HG03280 (cell line): ENCODE results near the gene PTX4.
"Not testable (repeated sequence)": the region's sequence is repeated elsewhere in the genome, so short reads cannot be mapped to it uniquely, and the experiment has no call there.

Experiments
- ATAC-seq: cut with Tn5 transposase; IDR thresholded peaks from one replicate; pipeline ENCODE4 v1.9.1; 2021; ENCODE audit warnings: mild to moderate bottlenecking, moderate library complexity; ENCODE audit not compliant: unreplicated experiment

PTX4 gene

DNA sequence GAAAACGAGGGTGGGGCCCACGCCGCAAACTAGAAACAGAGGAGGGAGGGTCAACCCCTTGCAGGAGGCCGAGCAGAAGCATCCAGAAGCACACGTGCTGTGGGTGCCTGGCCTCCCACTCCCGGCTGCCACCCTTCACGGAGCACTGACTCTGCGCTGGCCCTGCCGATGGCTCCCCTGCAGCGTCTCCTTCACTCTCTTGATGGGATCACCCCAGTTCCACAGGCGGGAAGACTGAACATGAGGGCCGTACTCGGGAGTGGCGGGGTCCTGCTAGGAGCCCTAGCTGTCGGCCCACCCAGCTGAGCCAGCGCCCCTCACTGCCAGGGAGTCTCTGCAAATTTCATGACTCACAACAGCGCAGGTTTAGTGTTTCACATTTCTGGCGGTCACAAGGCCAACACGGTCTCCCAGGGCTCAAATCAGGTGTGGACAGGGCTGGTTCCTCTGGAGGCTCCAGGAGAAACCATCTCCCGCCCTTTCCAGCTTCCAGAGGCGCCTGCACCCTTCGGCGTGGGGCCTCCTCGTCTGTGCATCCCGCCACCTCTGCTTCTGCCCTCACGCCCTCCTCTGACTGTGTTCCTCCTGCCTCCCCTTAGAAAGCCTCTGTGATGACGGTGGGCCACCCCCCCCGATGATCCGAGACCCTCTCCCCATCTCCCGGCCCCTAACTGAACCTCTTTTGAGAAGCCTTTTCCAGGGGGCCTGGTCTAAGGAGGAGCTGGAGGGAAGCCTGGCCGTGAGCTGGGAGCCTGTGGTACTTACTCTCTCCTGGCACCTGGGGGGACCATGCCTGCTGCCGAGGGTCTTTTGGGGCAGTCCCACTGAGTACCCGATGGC, 2.0 kb downstream of the PTX4 start:
- ATAC-seq = no peak

DNA sequence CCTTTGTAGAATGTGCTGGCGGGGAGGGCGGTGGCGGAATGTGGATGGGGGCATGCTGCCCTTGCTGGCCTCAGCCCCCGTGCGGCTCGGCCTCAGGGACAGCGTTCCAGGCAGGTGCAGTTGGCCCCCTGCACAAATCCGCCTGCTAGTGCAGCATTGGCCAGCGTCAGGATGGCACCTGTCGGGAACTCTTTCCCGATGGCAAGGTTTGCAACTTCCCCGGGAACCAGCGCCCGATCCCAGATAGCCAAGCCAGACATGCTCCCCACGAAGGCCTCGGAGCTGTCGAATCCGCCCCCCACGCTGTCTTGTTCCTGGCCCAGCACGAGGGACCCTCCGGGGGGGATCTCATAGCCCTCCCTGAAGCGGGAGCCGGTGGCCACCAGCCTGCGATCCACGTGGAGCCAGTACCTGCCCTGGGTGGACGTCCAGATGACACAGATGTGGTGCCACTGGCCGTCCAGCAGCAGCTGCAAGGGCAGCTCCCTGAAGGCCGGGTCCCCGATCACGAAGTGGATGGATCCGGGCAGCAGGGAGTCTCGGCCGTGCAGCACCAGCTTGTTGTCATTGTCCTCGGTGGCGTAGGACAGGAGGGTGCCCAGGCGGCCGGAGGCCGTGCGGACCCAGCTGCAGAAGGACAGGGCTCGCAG, 2.8 kb downstream of the PTX4 start:
- no peak for ATAC-seq

DNA sequence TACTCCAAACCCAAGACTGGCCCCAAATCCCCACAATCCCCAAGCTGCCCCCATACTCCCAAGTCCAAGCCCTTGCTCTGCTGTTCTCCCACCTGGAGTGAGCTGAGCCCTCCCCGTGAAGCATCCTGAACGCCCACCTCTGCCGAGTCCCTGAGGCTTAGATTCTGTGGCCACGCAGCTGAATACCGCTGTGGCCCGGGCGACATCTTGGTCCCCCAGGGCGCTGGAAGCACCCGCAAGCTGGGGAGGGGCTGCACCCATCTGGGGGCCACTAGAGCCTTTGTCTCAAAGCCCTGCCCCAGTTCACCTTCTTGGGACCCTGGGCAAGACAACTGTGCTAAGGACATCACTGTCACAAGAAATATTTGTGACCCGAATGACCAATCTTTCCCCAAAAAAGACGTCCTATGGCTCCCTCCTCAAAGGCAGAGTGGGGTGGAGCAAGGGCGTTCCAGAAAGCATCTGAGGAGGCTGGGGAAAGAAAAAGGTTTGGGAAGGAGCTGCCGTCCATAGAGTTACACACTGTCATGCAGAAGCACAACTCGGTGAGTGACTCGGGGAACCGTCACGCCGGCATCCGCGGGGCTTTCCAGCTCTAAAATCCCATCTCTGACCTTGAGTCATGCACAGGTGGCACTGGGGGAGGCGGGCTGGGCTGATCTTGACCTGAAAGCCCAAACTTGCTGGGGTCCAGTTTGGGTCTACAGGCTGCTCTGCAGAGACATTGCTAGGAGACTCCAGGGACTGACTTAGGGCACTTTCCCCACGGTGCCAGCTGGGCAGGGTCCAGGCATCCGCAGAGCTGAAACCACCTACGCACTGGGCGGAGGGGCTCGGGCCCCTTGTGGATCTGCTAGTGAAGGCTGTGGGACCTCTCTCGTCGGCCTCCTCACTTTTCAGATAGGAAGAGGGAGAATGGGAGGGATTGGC, 6.6 kb downstream of the PTX4 start:
- ATAC-seq = no peak

DNA sequence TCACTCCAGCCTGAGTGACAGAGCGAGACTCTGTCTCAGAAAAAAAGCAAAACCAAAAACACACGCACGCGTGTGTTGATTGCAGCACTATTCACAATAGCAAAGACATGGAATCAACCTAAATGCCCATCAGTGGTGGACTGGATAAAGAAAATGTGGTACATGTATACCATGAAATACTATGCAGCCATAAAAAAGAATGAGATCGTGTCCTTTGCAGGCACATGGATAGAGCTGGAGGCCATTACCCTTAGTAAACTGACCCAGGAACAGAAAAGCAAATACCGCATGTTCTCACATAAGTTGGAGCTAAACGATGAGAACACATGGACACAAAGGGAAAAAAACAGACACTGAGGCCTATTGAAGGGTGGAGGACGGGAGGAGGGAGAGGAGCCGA, 9.8 kb downstream of the PTX4 start:
- ATAC-seq = not testable (repeated sequence)

DNA sequence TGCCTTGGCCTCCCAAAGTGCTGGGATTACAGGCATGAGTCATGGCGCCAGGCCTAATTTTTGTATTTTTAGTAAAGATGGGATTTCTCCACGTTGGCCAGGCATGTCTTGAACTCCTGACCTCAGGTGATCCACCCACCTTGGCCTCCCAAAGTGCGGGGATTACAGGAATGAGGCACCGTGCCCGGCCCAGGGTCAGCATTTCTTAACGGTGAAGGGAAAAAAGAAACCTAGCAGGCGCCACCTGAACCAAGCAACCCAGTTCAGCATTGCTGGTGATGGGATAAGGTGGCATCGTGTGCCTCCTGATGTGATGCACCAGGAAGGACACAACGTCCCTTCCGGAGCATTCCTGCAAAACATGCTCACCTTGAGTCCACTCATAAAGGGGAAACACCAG, 11.7 kb downstream of the PTX4 start:
- no peak for ATAC-seq

DNA sequence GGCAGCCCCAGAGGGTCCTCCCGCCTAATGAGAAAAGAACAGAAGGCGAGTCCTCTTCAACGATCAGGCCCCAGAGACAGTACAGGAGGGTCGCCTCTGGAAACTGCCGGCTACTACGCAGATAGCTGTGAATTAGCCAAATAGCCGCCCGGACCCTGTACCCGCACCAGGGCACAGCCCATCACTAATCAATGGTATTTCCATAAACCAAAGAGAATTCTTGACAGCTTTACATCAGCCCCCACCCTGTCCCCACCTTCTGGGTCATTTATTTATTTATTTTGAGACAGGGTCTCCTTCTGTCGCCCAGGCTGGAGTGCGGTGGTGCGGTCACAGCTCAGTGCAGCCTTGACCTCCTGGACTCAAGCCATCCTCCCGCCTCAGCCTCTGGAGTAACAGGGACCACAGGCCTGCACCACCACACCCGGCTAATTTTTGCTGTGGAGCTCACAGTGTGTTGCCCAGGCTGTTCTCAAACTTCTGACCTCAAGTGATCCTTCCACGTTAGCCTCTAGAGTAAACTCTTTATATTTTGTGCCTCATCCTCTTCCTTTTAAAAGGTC, 13.1 kb downstream of the PTX4 start:
- ATAC-seq = no peak

DNA sequence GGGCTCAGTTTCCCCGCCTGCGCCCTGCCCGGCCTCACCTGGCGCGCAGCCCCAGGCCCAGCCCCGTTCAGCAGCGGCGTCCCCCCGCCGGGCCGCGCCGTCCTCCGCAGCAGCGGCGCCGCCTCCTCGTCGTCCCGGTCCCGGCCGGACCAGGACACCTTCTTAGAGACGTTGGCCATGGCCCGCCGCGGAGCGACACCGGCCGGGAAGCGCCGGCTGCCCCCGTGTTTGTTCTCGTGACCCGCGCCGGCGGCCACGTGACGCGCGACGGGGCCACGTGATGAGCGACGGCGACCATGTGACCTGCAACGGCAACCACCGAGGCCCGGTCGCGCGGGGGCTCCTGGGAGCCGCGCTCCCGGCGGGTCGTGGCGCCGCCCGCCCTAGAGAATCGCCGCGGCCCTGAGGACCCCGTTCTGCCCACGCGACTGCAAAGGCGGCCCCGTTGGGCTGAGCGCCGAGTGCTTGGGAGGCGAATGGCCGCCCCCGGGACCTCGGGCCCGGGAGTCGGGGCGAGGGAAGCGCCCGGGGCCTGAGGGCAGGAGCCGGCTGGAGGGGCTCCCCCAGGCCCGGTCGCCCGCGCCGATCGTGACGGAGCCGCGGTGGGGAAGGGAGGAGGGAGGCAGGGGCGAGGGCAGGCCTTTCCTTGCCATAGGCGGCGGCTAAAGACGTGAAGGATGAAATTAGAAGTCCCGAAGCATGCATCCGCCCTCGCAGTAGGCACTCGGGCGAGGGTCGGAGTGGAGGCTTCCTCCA, 13.8 kb downstream of the PTX4 start, which contains the start of gene CLCN7:
Gene CLCN7 (minus strand): TSS at position 233 of the 756 bp plus-strand sequence. CDS start 54 bp downstream, at position 179.
- peak; percentile 82 for ATAC-seq

DNA sequence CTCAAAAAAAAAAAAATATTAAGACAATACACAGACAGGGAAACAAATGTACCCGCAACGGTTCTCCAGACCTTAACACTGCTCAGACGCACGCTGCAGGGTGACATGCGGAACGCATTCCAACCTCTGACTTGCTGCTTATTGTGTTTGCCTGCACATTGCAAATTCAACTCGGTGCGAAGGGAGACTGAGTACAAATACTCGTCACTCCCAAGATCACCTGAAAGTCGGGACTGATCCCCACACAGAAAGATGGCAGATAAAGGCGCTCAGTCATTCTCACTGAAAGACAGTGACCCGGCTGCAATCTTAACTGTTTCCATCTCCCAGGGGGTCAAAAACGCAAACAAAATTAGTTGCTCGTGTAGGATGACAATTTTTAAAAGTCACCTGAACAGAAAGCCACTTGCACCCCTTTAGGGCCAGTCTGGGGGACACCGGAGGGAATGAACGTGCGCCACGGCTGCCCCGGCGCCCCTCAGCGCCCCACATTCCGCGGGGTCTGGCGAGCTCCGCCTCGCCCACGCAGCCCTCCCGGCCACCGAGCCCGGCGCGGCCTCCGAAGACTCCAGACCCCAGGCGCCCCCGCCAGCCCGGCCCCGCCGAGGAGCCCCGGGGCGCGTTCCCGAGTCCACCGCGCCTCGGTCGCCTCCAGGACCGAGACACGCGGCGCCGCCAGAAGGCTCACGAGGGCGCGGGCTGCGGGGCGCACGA, 14.5 kb downstream of the PTX4 start:
- ATAC-seq = no peak

DNA sequence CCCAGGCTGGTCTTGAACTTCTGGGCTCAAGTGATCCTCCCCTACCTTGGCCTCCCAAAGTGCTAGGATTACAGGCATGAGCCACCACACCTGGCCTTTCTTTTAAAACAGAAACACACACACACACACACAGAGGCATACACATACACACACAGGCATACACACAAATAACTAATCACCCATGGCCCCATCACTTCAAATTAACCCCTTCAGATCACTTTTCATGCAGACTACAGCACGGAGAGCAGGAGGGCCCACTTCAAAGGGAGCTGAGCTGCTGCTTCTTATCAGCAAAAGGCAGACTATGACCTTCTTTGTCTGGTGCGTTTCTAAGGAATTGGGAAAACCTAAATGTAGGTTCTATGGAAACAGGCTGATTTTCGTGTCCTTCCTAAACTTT, 15.8 kb downstream of the PTX4 start:
- no peak for ATAC-seq

DNA sequence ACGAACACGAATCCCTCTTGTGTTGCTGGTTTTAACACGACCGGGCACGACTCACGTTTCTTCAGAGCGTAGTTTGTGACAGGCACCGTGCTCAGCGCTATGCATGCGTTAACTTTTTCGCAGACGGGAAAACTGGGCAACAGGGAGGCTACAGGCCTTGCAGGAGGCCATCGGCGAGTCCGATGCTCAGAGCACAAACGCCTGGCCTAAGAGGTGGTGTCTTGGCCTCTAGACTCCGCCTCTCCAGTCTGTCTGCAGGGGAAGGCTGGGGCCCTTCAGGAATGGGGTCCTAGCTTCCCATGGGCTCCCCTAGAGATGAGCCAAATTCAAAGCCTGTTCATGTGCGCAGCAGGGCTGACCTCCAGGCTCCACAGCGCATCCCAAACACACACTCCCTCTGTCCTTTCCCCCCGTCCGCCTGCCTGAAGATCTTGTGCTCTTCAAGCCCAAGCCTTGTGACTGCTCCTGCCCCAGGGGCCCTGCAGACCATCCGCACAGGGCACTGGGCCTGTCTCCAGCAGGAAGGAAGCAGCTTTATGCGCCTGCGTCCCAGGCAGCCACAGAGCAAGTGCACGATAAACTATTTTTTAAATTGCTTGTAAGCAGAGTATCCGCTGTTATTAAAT, 17.1 kb downstream of the PTX4 start:
- no peak for ATAC-seq

DNA sequence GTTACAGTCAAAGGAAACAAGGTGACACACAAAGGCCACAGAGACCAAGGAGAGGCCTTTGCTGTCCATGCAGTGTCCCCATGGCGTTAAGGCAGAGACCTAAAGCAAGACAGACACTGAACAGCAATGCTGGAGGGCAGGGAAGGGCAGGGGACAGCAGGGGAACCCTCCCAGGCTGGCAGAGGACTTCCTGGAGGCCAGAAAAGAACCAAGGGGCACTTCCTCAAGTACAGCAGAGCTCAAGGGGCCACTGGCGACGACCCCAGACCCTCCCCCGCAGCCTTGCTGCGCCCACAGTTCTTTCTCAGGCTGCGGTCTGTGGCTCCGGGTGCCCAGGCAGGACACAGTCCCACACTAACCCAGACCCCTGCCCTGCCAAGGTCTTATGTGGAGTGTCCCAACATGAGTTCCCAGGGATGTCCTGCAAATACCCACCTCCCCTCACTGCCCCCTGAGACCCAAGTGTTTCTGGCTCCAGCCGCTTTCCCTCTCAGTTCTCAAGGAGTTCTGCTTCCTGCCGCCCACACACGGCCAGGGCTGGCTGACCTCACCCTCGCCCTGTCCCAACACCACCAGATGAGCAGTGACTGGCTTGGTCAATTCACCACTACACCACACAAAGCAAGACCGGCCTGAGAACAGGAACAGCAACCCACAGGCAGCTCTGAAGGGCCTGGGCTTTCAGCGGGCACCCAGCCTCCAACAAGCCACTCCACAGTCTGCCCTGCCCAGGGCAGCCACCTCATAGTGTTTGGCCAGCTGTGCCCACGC, 18.1 kb downstream of the PTX4 start:
- ATAC-seq = no peak

DNA sequence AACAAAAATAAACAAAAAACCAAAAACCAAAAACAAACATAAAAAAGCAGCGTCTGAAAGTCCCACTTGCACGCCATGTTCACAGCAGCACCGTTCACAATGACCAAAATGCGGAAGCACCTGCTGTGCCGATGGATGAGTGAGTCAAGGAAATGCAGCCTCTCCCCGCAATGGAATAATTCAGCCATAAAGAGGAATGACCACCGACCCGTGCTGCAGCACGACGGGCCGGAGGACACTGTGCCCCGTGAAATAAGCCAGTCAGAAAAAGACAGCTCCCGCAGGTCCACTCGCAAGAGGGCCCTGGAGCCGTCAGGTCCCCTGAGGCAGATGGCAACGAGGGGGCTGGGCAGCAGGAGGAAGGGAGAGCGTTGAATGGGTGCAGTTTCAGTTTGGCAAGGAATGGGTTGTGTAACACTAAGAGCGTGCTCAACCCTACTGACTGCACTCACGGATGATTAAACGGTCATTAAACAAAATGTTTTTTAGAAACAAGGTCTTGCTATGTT, 19.0 kb downstream of the PTX4 start:
- no peak for ATAC-seq

DNA sequence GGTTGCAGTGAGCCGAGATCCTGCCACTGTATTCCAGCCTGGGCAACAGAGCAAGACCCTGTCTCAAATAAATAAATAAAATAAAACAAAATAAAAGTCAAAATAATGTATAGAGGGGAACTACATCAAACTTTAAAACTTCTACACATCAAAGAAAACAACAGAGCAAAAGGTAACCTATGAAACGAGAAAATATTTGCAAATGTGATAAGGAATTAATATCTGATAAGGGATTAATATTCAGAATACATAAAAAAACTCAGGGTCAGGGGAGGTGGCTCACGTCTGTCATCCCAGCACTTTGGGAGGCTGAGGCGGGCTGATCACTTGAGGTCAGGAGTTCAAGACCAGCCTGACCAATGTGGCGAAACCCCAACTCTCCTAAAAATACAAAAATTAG, 19.6 kb downstream of the PTX4 start:
- not testable (repeated sequence) for ATAC-seq

DNA sequence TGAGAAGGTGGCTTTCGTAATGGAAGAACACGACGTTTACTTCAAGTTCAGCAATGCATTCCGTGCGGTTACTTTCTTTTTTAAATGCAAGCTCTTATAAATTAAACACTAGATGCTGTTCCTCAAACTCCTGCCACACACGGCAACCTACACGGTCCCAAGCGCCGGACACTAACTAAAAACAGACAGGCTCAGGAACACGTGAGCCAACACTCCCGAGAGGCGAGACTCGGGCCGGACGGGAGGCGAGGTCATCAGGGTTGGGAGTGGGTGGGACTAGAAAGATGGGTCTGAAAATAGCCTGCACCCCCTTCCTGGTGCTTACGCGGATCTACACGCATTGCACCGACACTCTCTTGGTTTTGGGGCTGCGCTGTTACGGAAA, 20.3 kb downstream of the PTX4 start:
- no peak for ATAC-seq

DNA sequence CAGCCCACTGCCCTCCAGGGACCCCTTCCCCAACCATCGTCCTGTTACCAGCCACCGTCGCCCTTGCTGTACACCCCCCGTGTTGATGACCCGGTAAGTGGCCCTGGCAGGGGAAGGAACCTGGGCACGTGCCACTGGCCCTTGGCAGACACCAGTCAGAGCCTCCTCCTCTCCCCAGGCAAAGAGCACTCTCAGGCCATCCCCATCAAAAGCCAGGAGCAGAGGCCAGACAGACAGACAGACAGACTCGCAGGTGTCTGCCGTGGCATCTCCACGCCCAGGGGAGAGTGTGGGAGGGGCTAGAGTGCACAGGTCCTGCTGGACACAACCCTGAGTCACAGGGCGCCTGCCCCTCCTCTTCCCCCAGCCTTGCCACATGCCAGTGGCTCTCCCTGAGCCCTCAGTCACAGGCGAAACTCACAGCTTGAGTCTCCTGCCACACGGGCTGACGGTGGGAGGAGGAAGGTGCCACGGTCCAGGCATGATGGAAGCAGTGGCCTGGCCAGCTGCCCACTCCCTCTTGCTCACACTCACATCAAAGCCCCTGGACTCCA, 21.7 kb downstream of the PTX4 start:
- ATAC-seq = no peak

DNA sequence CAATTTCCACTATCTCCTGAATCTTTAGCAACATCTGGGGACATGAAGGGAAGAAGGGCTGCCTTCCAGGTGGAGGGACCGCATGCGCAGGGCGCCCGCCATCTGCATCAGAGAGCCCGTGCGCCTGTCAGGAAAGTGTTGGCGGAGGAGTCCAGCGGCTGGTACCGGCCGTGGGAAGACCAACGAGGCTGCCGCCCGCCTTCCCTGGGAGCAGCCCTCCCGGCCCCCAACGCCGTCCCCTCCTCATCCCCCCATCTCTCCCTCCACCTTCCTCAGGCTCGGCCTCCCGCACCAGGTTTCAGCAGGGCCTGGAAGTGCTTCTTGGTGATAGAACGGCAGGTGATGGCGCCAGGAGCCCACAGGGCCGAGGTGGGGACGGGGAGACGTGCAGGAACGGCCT, 22.7 kb downstream of the PTX4 start:
- ATAC-seq = no peak

DNA sequence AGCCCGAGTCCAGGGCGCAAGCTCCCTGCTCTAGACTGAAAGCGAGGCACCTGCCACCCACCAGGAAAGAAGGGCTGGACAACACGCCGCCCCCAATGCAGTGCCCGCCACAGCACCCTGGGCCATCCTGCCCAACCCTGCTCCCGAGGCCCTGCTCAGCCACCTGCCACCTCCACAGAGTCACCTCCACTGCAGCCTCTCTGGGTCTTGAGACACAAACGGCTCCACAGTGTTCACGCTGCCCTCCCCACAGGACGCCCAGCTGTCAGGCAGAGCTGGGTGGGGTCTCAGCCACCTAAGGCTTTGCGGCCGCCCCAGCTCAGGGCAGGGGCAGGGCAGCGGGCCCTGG, 23.2 kb downstream of the PTX4 start:
- no peak for ATAC-seq
